ENCODE results near the gene NPAS1.
"Not testable (repeated sequence)": the region's sequence is repeated elsewhere in the genome, so short reads cannot be mapped to it uniquely, and the experiment has no call there.

Gene NPAS1

DNA sequence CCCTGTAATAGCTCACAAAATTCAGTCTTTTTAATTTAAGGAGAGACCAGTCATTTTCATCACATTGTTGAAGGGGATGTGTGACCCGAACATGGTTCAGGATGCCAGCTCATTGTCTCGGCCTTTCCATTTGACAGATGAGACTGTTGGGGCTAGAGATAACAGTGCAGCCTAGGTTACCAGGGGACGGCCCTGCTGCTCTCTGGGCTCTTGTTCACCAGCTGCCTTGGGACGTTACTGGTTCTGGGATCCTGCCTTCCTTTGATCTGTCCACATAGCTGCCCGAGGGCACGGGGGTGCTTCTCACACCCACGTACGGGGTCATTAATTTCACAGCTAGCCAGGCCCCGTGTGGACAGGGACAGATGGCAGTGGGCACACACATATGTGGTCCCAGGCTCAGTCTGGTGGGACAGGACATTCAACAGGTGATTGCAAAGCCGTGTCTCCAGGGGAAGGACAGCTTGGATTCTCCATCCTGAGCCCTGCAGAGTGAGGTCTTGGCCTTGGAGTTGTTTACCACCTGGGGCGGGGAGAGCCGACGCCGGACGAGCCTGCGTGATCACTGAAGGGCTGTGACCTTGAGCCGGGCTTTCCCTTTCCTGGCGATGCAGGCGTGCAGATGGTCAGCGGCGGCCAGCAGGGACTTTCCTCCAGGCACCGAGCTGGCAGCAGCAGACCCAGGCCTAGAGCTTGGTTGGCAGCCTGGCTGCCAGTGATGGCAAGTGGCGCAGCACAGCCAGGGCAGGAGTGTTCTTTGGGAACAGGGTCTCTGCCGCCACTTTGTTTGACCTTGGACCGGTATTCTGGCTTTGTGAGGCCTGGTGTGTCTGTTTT lies 26.7 kb upstream of the NPAS1 start:
- no peak for DNase-seq (ENCODE audit: low spot score)

DNA sequence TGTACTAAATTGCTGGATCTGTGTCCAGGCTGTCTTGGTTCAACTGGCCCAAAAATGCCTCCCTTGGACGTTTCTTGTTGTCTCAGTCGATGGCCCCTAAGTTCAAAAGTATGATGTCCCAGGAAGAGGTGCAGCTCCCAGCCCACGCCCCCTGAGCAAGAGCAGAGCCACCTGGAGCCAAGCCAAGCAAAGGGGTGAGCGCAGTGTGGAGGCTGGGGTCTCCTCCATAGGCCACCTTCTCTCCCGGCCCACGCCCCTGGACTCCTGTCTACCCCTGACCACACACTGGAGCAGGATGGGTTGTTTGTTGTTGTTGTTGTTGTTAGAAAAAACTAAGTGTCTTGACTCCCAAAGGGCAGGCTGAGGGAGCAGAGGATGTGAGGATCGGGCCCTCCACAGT lies 26.0 kb upstream of the NPAS1 start:
- DNase-seq (ENCODE audit: low spot score): no peak

DNA sequence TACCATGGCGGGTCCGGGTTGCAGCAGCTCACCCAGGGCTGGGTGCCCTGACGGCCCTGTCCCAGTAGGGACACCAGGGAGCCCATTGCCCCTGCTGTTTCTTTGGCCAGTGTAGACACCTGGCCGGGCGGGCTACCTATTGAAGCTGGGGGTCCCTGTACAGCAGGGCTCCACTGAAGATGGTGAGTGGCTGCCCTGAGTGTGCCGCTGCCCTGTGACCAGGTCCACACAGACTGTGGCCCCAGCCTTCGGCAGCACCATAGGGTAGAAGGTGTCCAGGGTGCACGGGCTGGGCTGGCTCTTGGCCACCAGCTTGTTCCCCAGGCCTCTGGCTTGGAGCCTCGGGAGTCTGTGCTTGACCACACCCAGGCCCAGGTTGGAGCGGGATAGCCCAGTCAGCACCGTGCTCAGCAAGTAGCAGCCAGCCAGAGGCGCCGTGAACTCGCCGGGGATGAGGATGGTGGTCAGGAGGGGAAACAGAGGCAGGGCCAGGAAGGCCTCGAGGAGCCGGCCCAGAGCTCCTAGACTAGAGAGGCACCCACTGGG lies 25.4 kb upstream of the NPAS1 start:
- no peak for DNase-seq (ENCODE audit: low spot score)

DNA sequence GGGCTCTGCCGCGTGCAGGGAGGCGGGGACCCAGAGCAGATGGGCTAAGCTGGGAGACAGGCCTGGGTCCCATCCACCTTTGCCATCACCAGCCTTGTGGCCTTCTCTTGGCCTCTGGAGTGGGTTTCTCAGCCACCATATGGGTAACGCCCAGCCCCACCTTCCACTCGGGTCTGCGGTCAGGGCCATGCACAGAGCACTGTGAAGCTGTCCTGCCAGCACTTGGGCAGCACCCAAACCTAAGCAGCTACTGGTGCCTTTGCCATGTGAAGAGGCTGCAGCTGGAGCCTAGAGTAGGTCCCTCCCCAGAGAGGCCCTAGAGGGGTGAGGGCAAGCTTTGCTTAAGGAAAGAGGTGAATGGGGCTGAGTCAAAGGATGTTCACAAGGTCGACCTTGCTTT lies 24.1 kb upstream of the NPAS1 start:
- no peak for DNase-seq (ENCODE audit: low spot score)

GRCh38 chr19:46998445-46999125 lies 21.1 kb upstream of the NPAS1 start:
- DNase-seq (ENCODE audit: low spot score): no peak

DNA sequence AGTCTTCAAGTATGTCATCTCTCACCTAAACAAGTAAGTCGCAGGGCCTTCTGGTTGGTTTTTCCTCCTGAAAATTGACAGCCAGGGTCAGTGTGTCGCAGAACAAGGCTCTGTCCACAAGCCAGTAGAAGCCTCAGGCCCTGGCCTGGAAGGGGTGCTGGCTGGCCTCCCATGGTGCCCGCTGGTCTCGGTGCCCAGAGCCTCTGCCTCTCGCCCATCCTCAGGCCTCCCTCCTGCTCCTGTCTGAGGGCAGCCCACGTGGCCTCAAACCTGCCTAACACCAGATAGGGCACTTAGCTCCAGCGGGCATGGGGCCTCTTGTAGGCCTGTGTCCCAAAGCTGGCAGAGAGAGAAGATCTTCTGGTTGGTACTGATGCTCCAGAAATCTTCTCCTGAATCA lies 20.3 kb upstream of the NPAS1 start:
- no peak for DNase-seq (ENCODE audit: low spot score)

- no peak for DNase-seq (ENCODE audit: low spot score)
These were observed 19.8 kb upstream of the NPAS1 start for GRCh38 chr19:46999878-47000277.

DNA sequence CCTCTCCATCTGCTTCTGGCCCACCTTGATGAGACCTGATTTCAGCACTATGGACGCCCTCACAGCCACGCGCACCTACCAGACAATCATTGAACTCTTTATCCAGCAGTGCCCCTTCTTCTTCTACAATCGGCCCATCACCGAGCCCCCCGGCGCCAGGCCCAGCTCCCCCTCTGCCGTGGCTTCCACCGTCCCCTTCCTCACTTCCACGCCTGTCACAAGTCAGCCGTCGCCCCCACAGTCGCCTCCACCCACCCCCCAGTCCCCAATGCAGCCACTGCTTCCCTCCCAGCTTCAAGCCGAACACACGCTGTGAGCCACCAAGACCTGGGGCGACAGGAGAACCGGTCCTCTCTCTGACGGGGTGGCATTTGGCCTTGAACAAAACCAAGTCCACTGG lies 19.3 kb upstream of the NPAS1 start:
- DNase-seq (ENCODE audit: low spot score): no peak

DNA sequence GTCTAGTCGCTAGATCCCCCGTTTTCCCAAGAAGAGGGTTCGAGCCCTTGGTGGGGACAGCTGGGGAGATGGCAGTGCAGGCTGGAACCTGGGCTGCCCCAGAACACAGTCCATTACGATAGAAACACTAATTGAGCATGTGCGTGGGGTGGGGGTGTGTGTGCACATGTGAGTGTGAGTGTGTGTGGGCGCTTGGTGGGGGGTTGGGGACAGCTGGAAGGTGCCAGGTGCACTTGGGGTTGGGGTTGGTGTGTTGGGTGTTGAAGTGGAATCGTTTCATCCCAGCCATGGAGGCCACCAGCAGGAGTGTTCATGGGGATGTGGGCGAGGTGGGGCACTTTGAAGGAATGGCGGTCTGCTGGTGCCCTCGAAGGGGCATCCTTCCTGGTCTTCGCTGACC lies 18.1 kb upstream of the NPAS1 start:
- DNase-seq (ENCODE audit: low spot score): no peak

- DNase-seq (ENCODE audit: low spot score): no peak
These were observed 17.4 kb upstream of the NPAS1 start for GRCh38 chr19:47002106-47002766.

GRCh38 chr19:47002853-47003610 lies 16.6 kb upstream of the NPAS1 start:
- DNase-seq (ENCODE audit: low spot score): no peak

- no peak for DNase-seq (ENCODE audit: low spot score)
These were observed 15.8 kb upstream of the NPAS1 start for GRCh38 chr19:47003611-47004465.

DNA sequence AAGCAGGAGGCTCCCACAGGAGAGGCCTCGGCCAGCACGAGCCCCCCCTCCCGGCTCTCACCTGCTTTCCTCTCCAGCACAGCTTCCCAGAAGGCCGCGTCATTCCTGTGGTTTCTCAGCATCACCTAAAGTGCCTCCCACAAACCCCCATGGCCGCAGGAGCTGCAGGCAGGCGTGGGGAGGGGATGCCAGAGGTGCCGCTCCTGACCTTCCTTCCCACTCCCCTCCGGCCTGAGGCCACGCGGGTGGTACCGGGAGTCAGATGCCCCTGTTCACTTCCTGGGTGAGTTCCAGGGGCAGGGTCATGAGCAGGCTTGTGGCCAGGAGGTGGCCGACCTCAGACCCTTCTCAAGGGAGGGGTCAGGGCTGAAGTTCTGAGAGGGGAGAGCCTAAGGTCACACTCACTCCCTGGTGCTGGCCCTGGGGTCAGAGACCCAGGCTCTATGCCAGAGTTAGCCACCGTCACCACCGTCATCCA lies 14.4 kb upstream of the NPAS1 start:
- no peak for DNase-seq (ENCODE audit: low spot score)

DNA sequence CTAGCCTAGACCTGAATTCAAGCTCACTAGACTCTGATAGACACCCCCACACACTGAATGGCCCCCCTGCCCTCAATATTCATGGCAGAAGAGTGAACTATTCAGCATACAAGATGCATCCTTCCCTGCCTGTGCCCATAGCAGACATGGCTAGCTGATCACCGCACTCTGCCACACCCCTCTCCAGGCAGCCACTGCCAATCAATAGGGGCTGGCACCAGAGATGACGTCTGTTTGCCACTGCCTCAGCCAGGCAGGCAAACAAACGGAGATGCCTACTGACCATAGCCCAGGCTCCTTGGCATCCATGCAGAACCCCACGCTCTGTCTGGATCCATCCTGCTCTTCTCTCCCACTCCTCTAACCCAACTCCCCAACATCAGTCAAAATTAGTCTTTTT lies 13.8 kb upstream of the NPAS1 start:
- DNase-seq (ENCODE audit: low spot score): no peak

GRCh38 chr19:47006496-47006895 lies 13.1 kb upstream of the NPAS1 start:
- DNase-seq (ENCODE audit: low spot score): no peak

DNA sequence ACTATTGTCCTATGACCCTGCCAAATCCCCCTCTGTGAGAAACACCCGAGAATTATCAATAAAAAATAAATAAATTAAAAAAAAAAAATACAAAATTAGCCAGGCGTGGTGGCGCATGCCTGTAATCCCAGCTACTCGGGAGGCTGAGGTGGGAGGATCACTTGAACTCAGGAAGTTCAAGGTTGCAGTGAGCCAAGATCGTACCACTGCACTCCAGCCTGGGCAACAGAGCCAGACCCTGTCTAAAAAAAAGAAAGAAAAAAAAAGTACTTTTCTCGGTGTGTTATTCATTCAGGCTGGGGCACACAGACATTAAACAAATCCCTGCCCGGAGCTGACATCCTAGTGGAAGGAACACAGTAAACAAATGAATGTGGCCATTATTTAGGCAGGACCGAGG lies 9.1 kb upstream of the NPAS1 start:
- DNase-seq (ENCODE audit: low spot score): not testable (repeated sequence)

GRCh38 chr19:47012617-47013016 lies 7.0 kb upstream of the NPAS1 start:
- DNase-seq (ENCODE audit: low spot score): no peak

- peak; percentile 93 for DNase-seq (ENCODE audit: low spot score)
These were observed 6.6 kb upstream of the NPAS1 start for GRCh38 chr19:47013041-47013517.

GRCh38 chr19:47018923-47019322 lies 714 bp upstream of the NPAS1 start:
- DNase-seq (ENCODE audit: low spot score): no peak

DNA sequence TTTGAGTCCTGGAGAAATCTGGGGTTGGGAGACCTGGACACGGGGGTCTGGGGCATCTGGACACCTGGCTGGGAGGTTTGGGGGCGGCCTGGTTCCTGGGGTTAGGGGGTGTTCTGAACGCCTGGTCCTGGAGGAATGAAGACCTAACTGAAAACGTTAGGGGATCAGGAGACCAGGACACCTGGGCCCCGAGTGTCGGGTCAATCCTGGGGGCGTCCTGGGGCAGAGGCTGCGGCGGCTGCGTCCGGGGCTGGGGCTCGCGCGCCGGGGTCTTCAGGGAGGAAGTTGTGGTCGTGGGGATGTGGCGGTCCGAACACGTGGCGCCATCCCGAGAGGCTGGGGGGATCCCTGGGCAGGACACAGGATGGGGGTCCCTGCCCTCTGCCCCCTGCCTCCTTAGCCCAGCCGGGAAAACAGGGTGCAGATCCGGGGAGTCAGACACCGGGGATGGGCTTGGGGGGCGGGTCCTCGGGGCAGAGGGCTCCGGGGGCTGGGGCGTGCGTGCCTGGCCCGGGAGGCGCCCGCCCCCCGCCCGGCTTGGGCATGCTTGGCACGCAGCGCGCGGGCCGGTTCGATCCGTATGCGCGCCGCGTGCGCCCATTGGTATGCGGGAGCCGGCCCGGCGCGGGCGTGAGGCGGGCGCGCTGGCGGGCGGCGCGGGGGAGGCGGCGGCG lies 632 bp downstream of the NPAS1 start:
- DNase-seq (ENCODE audit: low spot score): peak; percentile 60
